GM18858 (cell line): ENCODE data around the gene POLN.
"Not testable (repeated sequence)": the region's sequence is repeated elsewhere in the genome, so short reads cannot be mapped to it uniquely, and the experiment has no call there.

ENCODE experiments used
- ATAC-seq: cut with Tn5 transposase; IDR thresholded peaks from one replicate; pipeline ENCODE4 v1.9.1; 2021; ENCODE audit not compliant: unreplicated experiment

POLN gene

GRCh38 chr4:2222838-2223237, 19.1 kb downstream of the POLN start:
- ATAC-seq: no peak

- not testable (repeated sequence) for ATAC-seq
Observed at GRCh38 chr4:2221378-2221777, 20.5 kb downstream of the POLN start.

- ATAC-seq: peak; percentile 57
Observed at GRCh38 chr4:2220016-2220630, 21.8 kb downstream of the POLN start.

DNA sequence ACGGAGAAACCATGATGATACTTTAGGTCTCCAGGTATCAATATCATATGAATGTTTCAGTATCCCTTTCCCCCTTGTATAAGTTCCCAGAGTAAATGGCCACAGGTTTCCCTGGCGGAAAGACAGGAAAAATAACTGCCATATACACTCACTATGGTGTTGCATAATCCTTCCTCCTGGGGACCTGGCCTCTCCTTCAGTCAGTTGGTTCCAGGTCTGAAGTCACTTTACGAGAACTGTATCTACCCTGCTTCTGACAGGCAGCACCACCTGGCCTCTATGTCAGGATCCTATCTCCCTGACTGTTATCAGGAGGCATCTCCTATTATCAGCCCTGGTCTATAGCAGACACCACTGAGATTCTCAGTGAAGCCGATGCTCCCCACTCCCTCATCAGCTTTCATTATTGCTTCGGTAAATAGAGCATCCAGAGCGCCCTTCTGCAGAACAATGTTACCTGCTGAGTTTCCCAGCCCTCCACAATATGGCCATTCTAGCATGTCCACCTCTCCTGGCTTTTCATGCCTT, 22.6 kb downstream of the POLN start:
- no peak for ATAC-seq

DNA sequence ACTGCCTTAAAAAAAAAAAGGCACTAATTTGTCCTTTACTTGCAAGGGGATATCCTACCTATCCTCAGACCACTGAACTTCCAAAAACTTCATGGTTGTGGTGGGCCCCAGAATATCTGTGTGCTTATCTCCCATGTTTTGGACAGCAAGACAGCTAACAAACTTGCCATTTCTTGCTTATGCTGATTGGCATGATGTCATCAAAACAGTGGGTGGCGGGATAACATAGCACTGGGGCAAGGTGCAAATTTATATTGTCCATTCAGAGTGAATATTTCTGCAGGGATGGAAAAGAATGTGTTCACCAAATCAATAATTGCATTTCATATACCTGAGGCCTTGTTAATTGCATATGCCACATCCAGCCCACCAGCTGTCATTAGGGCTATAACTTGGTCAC, 23.5 kb downstream of the POLN start:
- ATAC-seq: no peak

GRCh38 chr4:2217726-2218125, 24.2 kb downstream of the POLN start:
- no peak for ATAC-seq

GRCh38 chr4:2212831-2213230, 29.1 kb downstream of the POLN start:
- no peak for ATAC-seq

- ATAC-seq: not testable (repeated sequence)
Observed at GRCh38 chr4:2202789-2203188, 39.1 kb downstream of the POLN start.

DNA sequence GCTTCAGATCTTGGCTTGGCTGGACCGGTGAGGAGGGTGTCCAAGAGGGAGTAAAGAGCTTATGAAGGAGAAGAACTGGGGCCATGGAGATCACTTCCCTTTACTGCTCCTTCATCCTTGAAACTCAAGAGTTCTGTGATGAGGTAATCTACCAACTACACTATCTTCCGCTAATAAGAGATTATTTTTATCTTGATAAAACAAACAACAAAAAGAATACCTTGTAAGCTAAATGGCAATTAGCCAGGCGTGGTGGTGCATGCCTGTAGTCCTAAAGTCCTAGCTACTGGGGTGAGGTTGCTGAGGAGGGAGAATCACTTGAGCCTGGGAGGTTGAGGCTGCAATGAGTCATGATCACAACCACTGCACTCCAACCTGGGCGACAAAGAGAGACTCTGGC, 47.4 kb downstream of the POLN start:
- no peak for ATAC-seq

DNA sequence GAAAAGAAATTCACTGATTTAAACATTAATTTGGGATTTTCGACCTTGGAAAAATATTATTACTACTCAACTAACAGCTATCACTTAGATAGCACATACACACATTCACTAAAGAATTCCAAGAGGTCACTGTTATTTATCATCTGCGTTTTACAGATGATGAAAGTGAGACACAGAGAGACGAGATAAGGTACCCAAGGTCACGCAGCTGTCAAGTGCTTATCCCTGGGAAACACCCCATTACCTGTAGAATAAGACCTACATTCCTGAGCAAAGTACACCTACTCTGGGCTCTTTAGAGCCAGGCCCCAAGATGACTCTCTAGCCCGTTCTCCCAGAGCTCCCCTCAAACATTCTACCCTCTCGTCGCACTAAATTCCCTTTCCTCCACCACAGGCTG, 48.6 kb downstream of the POLN start:
- no peak for ATAC-seq

DNA sequence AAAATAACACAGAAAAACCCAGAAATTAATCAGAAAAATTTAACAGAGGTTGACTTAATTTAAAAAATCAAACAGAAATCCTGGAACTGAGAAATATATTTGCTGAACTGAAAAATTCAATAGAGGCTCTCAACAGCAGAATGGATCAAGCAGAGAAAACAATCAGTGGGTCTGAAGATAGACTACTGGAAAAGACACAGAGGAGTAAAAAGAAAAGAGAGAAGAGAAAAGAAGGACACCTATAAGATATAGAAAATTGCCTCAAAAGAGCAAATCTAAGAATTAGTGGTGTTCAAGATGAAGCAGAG, 55.1 kb downstream of the POLN start:
- ATAC-seq: no peak

GRCh38 chr4:2186133-2186864, 55.6 kb downstream of the POLN start:
- ATAC-seq: no peak

DNA sequence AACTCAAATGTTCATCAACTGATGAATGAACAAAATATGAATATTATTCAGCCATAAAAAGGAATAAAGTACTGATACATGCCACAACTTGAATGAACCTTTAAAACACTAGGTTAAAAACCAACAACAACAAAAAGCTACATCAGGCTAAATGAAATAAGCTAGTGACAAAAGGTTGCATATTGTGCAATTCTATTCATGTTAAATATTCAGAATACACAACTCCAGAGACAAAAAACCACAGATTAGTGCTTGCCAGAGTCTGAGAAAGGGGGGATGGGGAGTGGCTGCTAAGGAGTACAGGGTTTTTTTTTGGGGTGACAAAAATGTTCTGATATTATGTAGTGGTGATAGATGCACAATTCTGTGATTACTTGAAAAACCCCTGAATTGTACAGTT, 58.5 kb downstream of the POLN start:
- ATAC-seq: no peak

DNA sequence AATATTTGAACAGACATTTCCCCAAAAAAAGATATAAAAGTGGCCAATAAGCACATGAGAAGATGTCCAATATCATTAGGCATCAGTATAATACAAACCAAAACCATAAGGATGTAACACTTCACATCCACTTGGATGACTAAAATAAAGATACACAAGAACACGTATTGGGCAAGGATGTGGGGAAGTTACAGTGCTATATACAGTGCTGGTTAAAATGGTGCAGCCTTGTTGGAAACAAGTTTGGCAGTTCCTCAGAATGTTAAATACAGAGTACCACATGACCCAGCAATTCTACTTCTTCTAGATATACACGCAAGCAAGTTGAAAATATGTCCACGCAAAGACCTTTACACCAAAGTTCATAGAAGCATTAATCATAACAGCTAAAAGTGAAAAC, 58.9 kb downstream of the POLN start:
- no peak for ATAC-seq

GRCh38 chr4:2180410-2180809, 61.5 kb downstream of the POLN start:
- no peak for ATAC-seq

GRCh38 chr4:2179717-2180116, 62.2 kb downstream of the POLN start:
- ATAC-seq: no peak

GRCh38 chr4:2178986-2179385, 62.9 kb downstream of the POLN start:
- no peak for ATAC-seq

DNA sequence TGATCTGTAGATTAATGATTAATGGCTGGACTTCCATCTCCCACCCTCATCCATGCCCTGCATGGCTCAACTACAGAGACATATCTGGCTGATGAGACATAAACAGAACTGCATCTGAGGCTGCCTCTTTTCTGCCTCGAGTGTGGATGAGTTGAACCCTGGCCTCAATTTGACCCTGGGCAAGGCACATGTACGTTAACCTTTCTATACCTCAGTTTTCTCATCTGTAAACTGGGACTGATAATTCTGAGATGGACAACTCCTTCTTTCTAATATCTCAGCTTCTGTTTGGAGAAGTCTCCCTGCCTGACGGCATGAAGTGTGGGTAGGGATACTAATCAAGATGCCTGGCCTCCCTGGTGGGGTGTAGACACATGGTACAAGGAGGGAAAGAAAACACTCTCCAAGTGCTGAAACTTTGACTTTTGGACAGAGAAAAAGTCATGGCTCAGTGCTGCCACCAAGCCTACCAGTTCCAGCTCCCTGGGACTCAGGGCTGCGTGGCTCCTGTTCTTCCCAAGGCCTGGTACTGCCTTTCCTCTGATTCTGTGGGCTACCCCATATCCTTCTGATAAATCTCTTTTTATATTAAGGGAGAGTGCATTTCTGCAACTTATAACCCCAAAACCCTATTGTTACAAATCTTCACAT, 64.4 kb downstream of the POLN start:
- ATAC-seq: no peak

- ATAC-seq: no peak
Observed at GRCh38 chr4:2175990-2176698, 65.8 kb downstream of the POLN start.

DNA sequence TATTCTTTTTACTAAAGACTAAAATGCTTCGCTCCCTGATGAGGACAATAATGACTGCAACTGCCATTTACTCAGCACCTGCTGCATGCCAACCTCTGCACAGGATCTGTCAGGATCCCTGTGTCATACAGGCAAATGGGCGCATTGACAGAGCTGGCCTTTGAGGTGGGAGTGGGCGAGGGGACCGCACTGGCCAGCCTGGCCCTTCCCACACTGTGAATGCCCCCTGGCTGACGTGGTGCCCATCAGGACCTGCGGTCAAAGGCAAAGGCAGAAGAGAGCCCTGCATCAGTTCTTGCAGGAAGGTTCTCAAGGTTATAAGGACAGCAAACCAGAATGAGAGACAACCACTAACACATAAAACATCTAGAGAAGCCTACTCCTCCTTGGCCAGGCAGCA, 67.9 kb downstream of the POLN start:
- no peak for ATAC-seq

DNA sequence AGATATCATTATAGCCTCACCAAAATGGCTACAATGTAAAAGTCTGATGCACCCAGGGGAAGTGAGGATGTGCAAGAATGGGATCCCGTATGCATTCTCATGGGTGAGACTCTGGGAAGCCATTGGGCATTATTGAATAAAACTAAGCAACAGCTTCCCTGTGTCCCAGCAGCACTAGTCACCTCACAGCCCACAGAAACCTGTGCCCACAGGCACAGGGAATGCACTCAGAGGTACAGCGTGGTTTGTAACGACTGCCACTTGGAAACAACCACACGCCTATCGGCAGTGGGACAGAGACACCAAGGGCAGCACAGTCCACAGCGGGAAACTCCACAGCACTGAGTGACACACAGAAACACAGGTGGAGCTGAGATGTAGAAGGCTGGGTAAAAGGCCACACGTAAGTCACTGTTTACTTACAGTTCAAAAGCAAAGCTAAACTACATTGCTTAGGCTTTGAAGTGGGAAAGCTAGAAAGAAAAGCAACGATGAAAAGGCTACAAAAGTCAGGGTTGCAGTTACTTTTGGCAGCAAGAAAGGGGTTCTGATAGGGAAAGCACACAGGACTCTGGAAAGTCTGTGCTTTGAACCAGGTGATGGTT, 69.2 kb downstream of the POLN start:
- ATAC-seq: no peak
